Measurements from ENCODE around the gene RBM45.

Gene RBM45

DNA sequence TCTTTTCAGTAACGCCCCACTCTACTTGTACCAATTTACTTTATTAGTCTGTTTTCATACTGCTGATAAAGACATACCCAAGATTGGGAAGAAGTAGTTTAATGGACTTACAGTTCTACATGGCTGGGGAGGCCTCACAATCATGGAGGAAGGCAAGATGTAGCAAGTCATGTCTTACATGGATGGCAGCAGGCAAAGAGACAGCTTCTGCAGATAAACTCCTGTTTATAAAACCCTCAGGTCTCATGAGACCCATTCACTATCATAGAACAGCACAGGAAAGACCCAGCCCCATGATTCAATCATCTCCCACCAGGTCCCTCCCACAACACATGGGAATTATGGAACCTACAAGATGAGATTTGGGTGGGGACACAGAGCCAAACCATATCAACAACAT, 43.3 kb downstream of the RBM45 start:
- ChIA-PET CTCF (no interaction called here), POLR2A (no interaction called here)
- TF ChIP-seq NFRKB (IDR thresholded peaks at IDR 0.05) (no peak), TARDBP (IDR thresholded peaks at IDR 0.05) (no peak), SP1 (IDR thresholded peaks at IDR 0.05) (no peak)
- DNase-seq (ENCODE audit: extremely low spot score) = no peak

DNA sequence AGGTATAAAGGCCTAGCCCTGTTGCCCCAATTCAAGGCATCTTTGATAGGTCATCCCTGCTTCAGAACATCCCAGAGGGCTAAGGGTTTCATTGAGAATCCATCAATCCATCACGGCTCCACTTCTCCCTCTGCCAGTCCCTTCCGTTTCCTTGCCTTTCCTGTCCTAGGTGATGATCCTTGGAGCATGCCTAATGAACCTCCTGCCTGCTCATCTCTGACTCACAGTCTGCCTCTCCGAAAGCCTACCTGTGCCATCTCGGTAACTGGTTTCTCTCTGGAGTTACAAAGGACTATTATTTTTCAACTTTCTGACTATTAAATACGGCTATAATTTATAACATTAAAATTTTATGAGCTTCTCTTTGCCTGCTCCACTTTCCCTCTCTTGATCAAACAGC, 45.3 kb downstream of the RBM45 start:
- TF ChIP-seq NFRKB (IDR thresholded peaks at IDR 0.05) (no peak), FOXM1 (IDR thresholded peaks at IDR 0.05; ENCODE audit: borderline replicate concordance) (no peak), TARDBP (IDR thresholded peaks at IDR 0.05) (no peak), BHLHE40 (IDR thresholded peaks at IDR 0.05; ENCODE audit: borderline replicate concordance) (no peak), ELF4 (IDR thresholded peaks at IDR 0.05) (no peak)
- TF ChIP-seq, protein P1, sequence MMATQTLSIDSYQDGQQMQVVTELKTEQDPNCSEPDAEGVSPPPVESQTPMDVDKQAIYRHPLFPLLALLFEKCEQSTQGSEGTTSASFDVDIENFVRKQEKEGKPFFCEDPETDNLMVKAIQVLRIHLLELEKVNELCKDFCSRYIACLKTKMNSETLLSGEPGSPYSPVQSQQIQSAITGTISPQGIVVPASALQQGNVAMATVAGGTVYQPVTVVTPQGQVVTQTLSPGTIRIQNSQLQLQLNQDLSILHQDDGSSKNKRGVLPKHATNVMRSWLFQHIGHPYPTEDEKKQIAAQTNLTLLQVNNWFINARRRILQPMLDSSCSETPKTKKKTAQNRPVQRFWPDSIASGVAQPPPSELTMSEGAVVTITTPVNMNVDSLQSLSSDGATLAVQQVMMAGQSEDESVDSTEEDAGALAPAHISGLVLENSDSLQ (IDR thresholded peaks at IDR 0.05) = no peak
- POLR2A ChIA-PET = no interaction called here
- CTCF ChIA-PET = no interaction called here
- DNase-seq (ENCODE audit: extremely low spot score) = no peak

DNA sequence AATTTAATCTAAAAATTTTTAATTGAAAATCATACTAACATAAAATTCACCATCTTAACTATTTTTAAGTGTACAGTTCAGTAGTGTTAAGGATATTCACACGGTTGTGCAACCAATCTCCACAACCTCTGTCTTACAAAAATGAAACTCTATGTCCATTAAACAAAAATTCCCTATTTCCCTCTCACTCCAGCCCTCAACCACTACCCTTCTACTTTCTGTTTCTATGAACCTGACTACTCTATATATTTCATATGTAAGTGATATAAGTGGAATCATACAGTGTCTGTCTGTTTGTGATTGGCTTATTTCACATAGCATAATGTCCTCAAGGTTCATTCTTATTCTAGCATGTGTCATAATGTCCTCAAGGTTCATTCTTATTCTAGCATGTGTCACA, 47.7 kb downstream of the RBM45 start:
- TF ChIP-seq FOXA1 (IDR thresholded peaks at IDR 0.05) (no peak), BHLHE40 (IDR thresholded peaks at IDR 0.05; ENCODE audit: borderline replicate concordance) (no peak), TARDBP (IDR thresholded peaks at IDR 0.05) (no peak), HDGF (IDR thresholded peaks at IDR 0.05; ENCODE audit: borderline replicate concordance) (no peak), SUZ12 (IDR thresholded peaks at IDR 0.05) (no peak), SP1 (IDR thresholded peaks at IDR 0.05) (no peak), ELF4 (IDR thresholded peaks at IDR 0.05) (no peak), L3MBTL2 (conservative IDR thresholded peaks at IDR 0.05) (no peak), ZNF384 (IDR thresholded peaks at IDR 0.05) (no peak), NFRKB (IDR thresholded peaks at IDR 0.05) (no peak), ARNT (IDR thresholded peaks at IDR 0.05) (no peak)
- ChIA-PET CTCF (no interaction called here), POLR2A (no interaction called here)

DNA sequence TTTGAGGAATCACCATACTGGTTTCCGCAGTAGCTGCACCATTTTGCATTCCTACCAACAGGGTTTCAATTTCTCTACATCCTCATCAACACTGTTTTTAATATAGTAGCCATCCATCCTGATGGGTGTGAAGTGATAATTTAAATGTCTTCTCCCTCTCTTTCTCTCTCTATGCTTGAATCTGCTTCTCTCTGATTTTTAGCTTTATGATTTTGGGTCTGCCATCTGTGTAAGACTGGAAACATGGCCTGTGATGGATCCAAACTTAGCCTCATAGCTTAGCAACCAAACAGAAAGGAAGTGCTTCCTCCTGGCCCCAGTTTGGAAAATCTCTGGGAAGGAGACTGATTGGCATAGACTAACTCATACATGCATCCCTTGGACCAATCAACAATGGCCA, 48.4 kb downstream of the RBM45 start:
- TF ChIP-seq NFRKB (IDR thresholded peaks at IDR 0.05) (no peak), SP1 (IDR thresholded peaks at IDR 0.05) (no peak), L3MBTL2 (conservative IDR thresholded peaks at IDR 0.05) (no peak), CTBP1 (IDR thresholded peaks at IDR 0.05; ENCODE audit: borderline replicate concordance) (no peak), TARDBP (IDR thresholded peaks at IDR 0.05) (no peak), LEF1 (IDR thresholded peaks at IDR 0.05; ENCODE audit: borderline replicate concordance) (no peak), SUZ12 (IDR thresholded peaks at IDR 0.05) (no peak), ARNT (IDR thresholded peaks at IDR 0.05) (no peak), FOXK2 (IDR thresholded peaks at IDR 0.05) (no peak), ZNF384 (IDR thresholded peaks at IDR 0.05) (no peak), HDGF (IDR thresholded peaks at IDR 0.05; ENCODE audit: borderline replicate concordance) (no peak), BHLHE40 (IDR thresholded peaks at IDR 0.05; ENCODE audit: borderline replicate concordance) (no peak), FOXM1 (IDR thresholded peaks at IDR 0.05; ENCODE audit: borderline replicate concordance) (no peak), FOXA1 (IDR thresholded peaks at IDR 0.05) (no peak)
- TF ChIP-seq, protein P1 (IDR thresholded peaks at IDR 0.05) = no peak
- ChIA-PET POLR2A (no interaction called here), CTCF (no interaction called here)
- DNase-seq (ENCODE audit: extremely low spot score) = no peak

More for the DNA sequence above, 47.7 kb downstream of the RBM45 start:
- DNase-seq (ENCODE audit: extremely low spot score) = no peak

DNA sequence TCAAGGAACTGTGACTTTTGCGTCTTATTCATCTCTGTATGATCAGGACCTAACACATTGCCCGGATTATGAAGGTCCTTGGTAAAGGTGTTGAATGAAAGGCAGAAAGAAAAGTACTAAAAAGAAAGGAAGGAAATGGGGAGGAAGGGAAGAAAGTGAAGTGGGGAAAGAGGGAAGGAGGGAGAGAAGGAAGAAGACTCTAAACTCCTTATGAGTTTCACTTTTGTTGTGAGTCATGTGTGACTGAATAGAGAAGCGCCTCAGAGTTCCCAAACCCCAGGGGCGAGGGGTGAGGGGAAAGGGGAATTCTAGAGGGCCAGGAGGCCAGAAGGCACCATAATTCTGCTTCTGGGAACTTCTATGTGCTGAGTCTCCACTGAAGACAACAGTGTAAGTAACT, 51.2 kb downstream of the RBM45 start:
- POLR2A ChIA-PET = no interaction called here

DNA sequence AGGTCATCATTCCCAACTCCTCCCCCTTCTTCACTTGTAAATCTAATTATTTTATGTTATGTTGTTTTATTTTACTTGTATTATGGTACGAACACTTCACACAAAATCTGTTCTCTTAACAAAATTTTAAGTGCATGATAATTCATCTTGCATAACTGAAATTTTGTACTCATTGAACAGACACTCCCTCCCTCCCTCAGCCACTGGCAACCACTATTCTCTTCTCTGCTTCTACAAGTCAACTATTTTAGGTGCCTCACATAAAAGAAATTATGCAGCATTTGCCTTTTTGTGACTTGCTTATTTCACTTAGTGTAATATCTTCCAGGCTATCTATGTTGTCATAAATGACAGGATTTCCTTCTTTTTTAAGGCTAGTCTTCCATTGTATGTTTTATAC, 51.7 kb downstream of the RBM45 start:
- CTCF ChIA-PET = no interaction called here
- POLR2A ChIA-PET = no interaction called here
- TF ChIP-seq L3MBTL2 (conservative IDR thresholded peaks at IDR 0.05) (no peak), BHLHE40 (IDR thresholded peaks at IDR 0.05; ENCODE audit: borderline replicate concordance) (no peak), HDGF (IDR thresholded peaks at IDR 0.05; ENCODE audit: borderline replicate concordance) (no peak), ELF4 (IDR thresholded peaks at IDR 0.05) (no peak), SUZ12 (IDR thresholded peaks at IDR 0.05) (no peak), FOXA1 (IDR thresholded peaks at IDR 0.05) (no peak), LEF1 (IDR thresholded peaks at IDR 0.05; ENCODE audit: borderline replicate concordance) (no peak), CTBP1 (IDR thresholded peaks at IDR 0.05; ENCODE audit: borderline replicate concordance) (no peak), TARDBP (IDR thresholded peaks at IDR 0.05) (no peak), ZNF384 (IDR thresholded peaks at IDR 0.05) (no peak), SP1 (IDR thresholded peaks at IDR 0.05) (no peak), ARNT (IDR thresholded peaks at IDR 0.05) (no peak), FOXK2 (IDR thresholded peaks at IDR 0.05) (no peak), FOXM1 (IDR thresholded peaks at IDR 0.05; ENCODE audit: borderline replicate concordance) (no peak)
- TF ChIP-seq, protein P1 (IDR thresholded peaks at IDR 0.05) = no peak
- DNase-seq (ENCODE audit: extremely low spot score) = no peak

More for the DNA sequence above, 51.2 kb downstream of the RBM45 start:
- no peak for TF ChIP-seq FOXM1 (IDR thresholded peaks at IDR 0.05; ENCODE audit: borderline replicate concordance)
- TF ChIP-seq ELF4 (IDR thresholded peaks at IDR 0.05) = no peak
- TF ChIP-seq NFRKB (IDR thresholded peaks at IDR 0.05) = no peak
- TF ChIP-seq HDGF (IDR thresholded peaks at IDR 0.05; ENCODE audit: borderline replicate concordance) = no peak
- CTCF ChIA-PET = no interaction called here
- DNase-seq (ENCODE audit: extremely low spot score) = no peak

DNA sequence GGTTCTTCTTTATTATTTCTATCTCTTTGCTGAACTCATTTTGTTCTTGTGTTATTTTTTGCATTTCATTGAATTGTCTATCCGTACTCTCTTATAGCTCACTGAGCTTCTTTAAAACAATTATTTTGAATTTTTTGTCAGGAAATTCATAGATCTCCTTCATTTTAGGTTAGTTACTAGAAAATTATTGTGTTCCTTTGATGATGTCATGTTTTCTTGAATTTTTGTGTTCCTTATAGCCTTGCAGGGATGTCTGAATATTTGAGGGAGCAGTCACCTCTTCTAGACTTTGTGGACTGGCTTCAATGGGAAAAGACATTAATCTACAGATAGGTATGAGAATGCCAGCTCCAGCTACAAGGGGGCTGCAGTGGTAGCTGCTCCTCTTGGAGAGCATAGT, 61.4 kb downstream of the RBM45 start:
- CTCF ChIA-PET = no interaction called here
- POLR2A ChIA-PET = no interaction called here
- TF ChIP-seq ELF4 (IDR thresholded peaks at IDR 0.05) (no peak), LEF1 (IDR thresholded peaks at IDR 0.05; ENCODE audit: borderline replicate concordance) (no peak), SP1 (IDR thresholded peaks at IDR 0.05) (no peak), SUZ12 (IDR thresholded peaks at IDR 0.05) (no peak), BHLHE40 (IDR thresholded peaks at IDR 0.05; ENCODE audit: borderline replicate concordance) (no peak), CTBP1 (IDR thresholded peaks at IDR 0.05; ENCODE audit: borderline replicate concordance) (no peak), L3MBTL2 (conservative IDR thresholded peaks at IDR 0.05) (no peak)
- TF ChIP-seq, protein P1 (IDR thresholded peaks at IDR 0.05) = no peak

More for the DNA sequence above, 61.4 kb downstream of the RBM45 start:
- DNase-seq (ENCODE audit: extremely low spot score) = no peak
